Tibial nerve (tissue), 4 donors: ENCODE data around the gene PLEKHA7.

Experiments used
- EP300 ChIP-seq, 2 donors: sonication (generic); formaldehyde crosslinking; IDR thresholded peaks; one replicate each; pipeline ENCODE4 v1.6.1; 2017; ENCODE audit warnings: antibody characterized with exemption in 2 of 2, mild to moderate bottlenecking in 1 of 2
- POLR2A ChIP-seq, 2 donors: fragments of 450-650 bp; IDR thresholded peaks; one replicate each; pipeline ENCODE4 v1.6.1; 2017; ENCODE audit warnings: antibody characterized with exemption in 2 of 2, mild to moderate bottlenecking in 2 of 2, moderate library complexity in 2 of 2
- TF ChIP-seq, protein P1 (sequence below), 5 experiments: fragments of 200-600 bp in 3 of 5; fragments of 450-650 bp in 2 of 5; sonication (generic) in 3 of 5; IDR thresholded peaks; one replicate each; pipeline ENCODE4 v1.5.1; 2016 to 2019; ENCODE audit warnings: antibody characterized with exemption in 5 of 5, mild to moderate bottlenecking in 3 of 5, moderate library complexity in 2 of 5

DNA sequence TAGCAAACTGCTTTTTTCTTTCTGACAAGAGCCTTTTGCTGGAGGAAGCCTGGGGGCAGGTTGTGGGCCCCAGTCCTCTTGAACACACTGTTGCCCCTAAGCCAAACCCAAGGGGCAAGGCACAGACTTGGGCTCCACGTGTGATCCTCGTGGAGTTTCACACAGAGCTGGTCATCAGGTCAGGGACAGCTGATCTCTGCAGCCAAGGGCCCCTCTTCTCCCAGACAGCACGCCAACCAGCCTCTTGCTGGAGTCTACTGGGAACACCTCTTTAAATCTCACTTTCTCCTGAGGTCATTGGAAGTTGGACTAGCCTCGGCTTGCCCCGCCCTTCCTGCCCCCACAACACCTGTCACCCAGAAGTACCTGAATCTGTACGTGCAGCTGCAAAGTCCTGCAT lies 235.9 kb downstream of the PLEKHA7 start:
- TF ChIP-seq, protein P1, sequence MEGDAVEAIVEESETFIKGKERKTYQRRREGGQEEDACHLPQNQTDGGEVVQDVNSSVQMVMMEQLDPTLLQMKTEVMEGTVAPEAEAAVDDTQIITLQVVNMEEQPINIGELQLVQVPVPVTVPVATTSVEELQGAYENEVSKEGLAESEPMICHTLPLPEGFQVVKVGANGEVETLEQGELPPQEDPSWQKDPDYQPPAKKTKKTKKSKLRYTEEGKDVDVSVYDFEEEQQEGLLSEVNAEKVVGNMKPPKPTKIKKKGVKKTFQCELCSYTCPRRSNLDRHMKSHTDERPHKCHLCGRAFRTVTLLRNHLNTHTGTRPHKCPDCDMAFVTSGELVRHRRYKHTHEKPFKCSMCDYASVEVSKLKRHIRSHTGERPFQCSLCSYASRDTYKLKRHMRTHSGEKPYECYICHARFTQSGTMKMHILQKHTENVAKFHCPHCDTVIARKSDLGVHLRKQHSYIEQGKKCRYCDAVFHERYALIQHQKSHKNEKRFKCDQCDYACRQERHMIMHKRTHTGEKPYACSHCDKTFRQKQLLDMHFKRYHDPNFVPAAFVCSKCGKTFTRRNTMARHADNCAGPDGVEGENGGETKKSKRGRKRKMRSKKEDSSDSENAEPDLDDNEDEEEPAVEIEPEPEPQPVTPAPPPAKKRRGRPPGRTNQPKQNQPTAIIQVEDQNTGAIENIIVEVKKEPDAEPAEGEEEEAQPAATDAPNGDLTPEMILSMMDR (IDR thresholded peaks at IDR 0.05), result no peak
- no peak for TF ChIP-seq POLR2A (IDR thresholded peaks at IDR 0.05)
- TF ChIP-seq EP300 (IDR thresholded peaks at IDR 0.05), result no peak
